Trophoblast cell (in vitro differentiated cells and primary cell): ENCODE results near the gene TRERF1.

Source experiments
- DNase-seq, 2 donors: peaks; one replicate each; pipeline ENCODE4 v3.0.0-alpha.2; 2016
- H2AFZ ChIP-seq: 2 replicates; pipeline ENCODE4 v1.6.1; 2013; ENCODE audit warnings: low read length, moderate library complexity, mild to moderate bottlenecking; ENCODE audit not compliant: insufficient read depth, poor library complexity
- H2AK5ac ChIP-seq: 2 replicates; pipeline ENCODE4 v1.6.1; 2013; ENCODE audit warnings: mild to moderate bottlenecking, low read length
- H2BK120ac ChIP-seq: 2 replicates; pipeline ENCODE4 v1.6.1; 2013; ENCODE audit warnings: low read length, mild to moderate bottlenecking, moderate library complexity; ENCODE audit not compliant: insufficient read depth, poor library complexity
- H2BK12ac ChIP-seq: 2 replicates; pipeline ENCODE4 v1.6.1; 2013; ENCODE audit warnings: mild to moderate bottlenecking, low read length, moderate library complexity
- H2BK5ac ChIP-seq: 2 replicates; pipeline ENCODE4 v1.6.1; 2013; ENCODE audit warnings: low read length, low read depth, moderate library complexity, mild to moderate bottlenecking; ENCODE audit not compliant: poor library complexity
- H3K14ac ChIP-seq: 2 replicates; pipeline ENCODE4 v1.6.1; 2013; ENCODE audit warnings: mild to moderate bottlenecking, low read length
- H3K18ac ChIP-seq: 2 replicates; pipeline ENCODE4 v1.6.1; 2013; ENCODE audit warnings: mild to moderate bottlenecking, low read length
- H3K23ac ChIP-seq: 2 replicates; pipeline ENCODE4 v1.6.1; 2013; ENCODE audit warnings: low read length
- H3K27ac ChIP-seq: 2 replicates; pipeline ENCODE4 v1.5.1; 2013; ENCODE audit warnings: low read depth, mild to moderate bottlenecking, inconsistent platforms, low read length, moderate library complexity
- H3K27me3 ChIP-seq: 2 replicates; pipeline ENCODE4 v1.6.1; 2013; ENCODE audit warnings: inconsistent platforms, mild to moderate bottlenecking, low read length, moderate library complexity; ENCODE audit not compliant: insufficient read depth
- H3K36me3 ChIP-seq, 2 experiments: 1 replicate in 1 of 2; 2 replicates in 1 of 2; pipeline ENCODE4 v1.6.1; 2013; ENCODE audit warnings: low read length in 2 of 2, mild to moderate bottlenecking in 2 of 2, moderate library complexity in 1 of 2; ENCODE audit not compliant: insufficient read depth in 2 of 2, control insufficient read depth in 1 of 2
- H3K4ac ChIP-seq: 2 replicates; pipeline ENCODE4 v1.6.1; 2013; ENCODE audit warnings: low read depth, mild to moderate bottlenecking, low read length, moderate library complexity
- H3K4me1 ChIP-seq, 2 experiments: 1 replicate in 1 of 2; 2 replicates in 1 of 2; pipeline ENCODE4 v1.6.1; 2013; ENCODE audit warnings: low read length in 2 of 2, mild to moderate bottlenecking in 2 of 2, moderate library complexity in 1 of 2; ENCODE audit not compliant: insufficient read depth in 2 of 2, control insufficient read depth in 1 of 2
- H3K4me2 ChIP-seq: 2 replicates; pipeline ENCODE4 v1.6.1; 2013; ENCODE audit warnings: inconsistent platforms, mild to moderate bottlenecking, low read length, moderate library complexity
- H3K4me3 ChIP-seq: 2 replicates; pipeline ENCODE4 v1.5.1; 2013; ENCODE audit warnings: mild to moderate bottlenecking, low read depth, low read length, inconsistent platforms
- H3K79me1 ChIP-seq: one replicate; pipeline ENCODE4 v1.6.1; 2013; ENCODE audit warnings: low read length
- H3K79me2 ChIP-seq: 2 replicates; pipeline ENCODE4 v1.6.1; 2013; ENCODE audit warnings: low read length, mild to moderate bottlenecking; ENCODE audit not compliant: control insufficient read depth, insufficient read depth, poor library complexity
- H3K9ac ChIP-seq: 2 replicates; pipeline ENCODE4 v1.6.1; 2013; ENCODE audit warnings: mild to moderate bottlenecking, low read length
- H3K9me3 ChIP-seq: 2 replicates; pipeline ENCODE4 v1.6.1; 2013; ENCODE audit warnings: low read depth, mild to moderate bottlenecking, control low read depth, inconsistent platforms, low read length; ENCODE audit not compliant: insufficient read depth
- H4K12ac ChIP-seq: 2 replicates; pipeline ENCODE4 v1.6.1; 2013; ENCODE audit warnings: low read depth, mild to moderate bottlenecking, low read length, moderate library complexity
- H4K8ac ChIP-seq: 2 replicates; pipeline ENCODE4 v1.6.1; 2013; ENCODE audit warnings: low read depth, mild to moderate bottlenecking, low read length, moderate library complexity
- H4K91ac ChIP-seq: one replicate; pipeline ENCODE4 v1.6.1; 2013; ENCODE audit warnings: low read depth, mild to moderate bottlenecking, low read length, moderate library complexity
- whole genome bisulfite sequencing: extraction: QIAGEN DNeasy Blood & Tissue Kit; methylation state at CpG from one replicate; pipeline ENCODE4 v1.1.7; 2013; ENCODE audit warnings: missing lambda C conversion rate; ENCODE audit not compliant: insufficient read length, insufficient coverage; ENCODE audit errors: extremely low coverage; 5-methylcytosine and 5-hydroxymethylcytosine counted together

Gene TRERF1

GRCh38 chr6:42254505-42254904, 197.2 kb downstream of the TRERF1 start:
- no peak overlapping the region for H3K9ac ChIP-seq
- no peak overlapping the region for H2BK12ac ChIP-seq
- no peak overlapping the region for H3K4me2 ChIP-seq
- no peak overlapping the region for H3K18ac ChIP-seq
- WGBS: no CpG with 5 or more reads among the region's 9 CpGs
- no peak overlapping the region for H4K12ac ChIP-seq
- no peak for DNase-seq
- H3K36me3 ChIP-seq: peaks cover 2 to 6% of the 10 kb centered on the region in 2 experiments
- H2BK5ac ChIP-seq: no peak overlapping the region
- H3K23ac ChIP-seq: peak overlapping the region; percentile 40
- H3K27me3 ChIP-seq: no peaks in the 10 kb centered on the region
- no peak overlapping the region for H2AK5ac ChIP-seq
- no peak overlapping the region for H3K27ac ChIP-seq
- H2AFZ ChIP-seq: no peak overlapping the region
- no peaks in the 10 kb centered on the region for H3K9me3 ChIP-seq
- H3K4ac ChIP-seq: no peak overlapping the region
- H3K79me2 ChIP-seq: no peaks in the 10 kb centered on the region
- H3K4me1 ChIP-seq: no peaks in the 10 kb centered on the region
- H4K8ac ChIP-seq: no peak overlapping the region
- peak overlapping the region; percentile 5 for H3K4me3 ChIP-seq
- no peaks in the 10 kb centered on the region for H3K79me1 ChIP-seq
- no peak overlapping the region for H2BK120ac ChIP-seq
- H4K91ac ChIP-seq: no peak overlapping the region
- no peak overlapping the region for H3K14ac ChIP-seq

- no peak overlapping the region for H3K4me2 ChIP-seq
- no peak overlapping the region for H3K9ac ChIP-seq
- DNase-seq: no peak
- H2BK5ac ChIP-seq: no peak overlapping the region
- H3K79me1 ChIP-seq: no peaks in the 10 kb centered on the region
- H3K4me3 ChIP-seq: no peak overlapping the region
- H4K12ac ChIP-seq: no peak overlapping the region
- no peak overlapping the region for H2BK12ac ChIP-seq
- H3K27me3 ChIP-seq: no peaks in the 10 kb centered on the region
- no peak overlapping the region for H3K14ac ChIP-seq
- H3K36me3 ChIP-seq: peaks cover 4 to 6% of the 10 kb centered on the region in 2 experiments
- H4K91ac ChIP-seq: no peak overlapping the region
- no peak overlapping the region for H3K23ac ChIP-seq
- no peak overlapping the region for H2AFZ ChIP-seq
- H4K8ac ChIP-seq: no peak overlapping the region
- H3K4me1 ChIP-seq: no peaks in the 10 kb centered on the region
- H3K27ac ChIP-seq: no peak overlapping the region
- no peak overlapping the region for H3K4ac ChIP-seq
- no peak overlapping the region for H3K18ac ChIP-seq
- H3K9me3 ChIP-seq: no peaks in the 10 kb centered on the region
- no peaks in the 10 kb centered on the region for H3K79me2 ChIP-seq
- H2AK5ac ChIP-seq: no peak overlapping the region
- H2BK120ac ChIP-seq: no peak overlapping the region
- WGBS: no CpG with 5 or more reads among the region's 9 CpGs
Measured at GRCh38 chr6:42251911-42252637, 199.7 kb downstream of the TRERF1 start.

GRCh38 chr6:42251500-42251899, 200.2 kb downstream of the TRERF1 start:
- Histone ChIP-seq H2BK5ac (no peak overlapping the region), H2BK12ac (no peak overlapping the region), H3K27ac (no peak overlapping the region), H3K4me2 (no peak overlapping the region), H4K91ac (no peak overlapping the region), H2BK120ac (no peak overlapping the region), H3K4me1 (no peaks in the 10 kb centered on the region), H2AFZ (no peak overlapping the region), H2AK5ac (no peak overlapping the region), H3K4me3 (no peak overlapping the region), H3K9me3 (no peaks in the 10 kb centered on the region), H3K79me1 (no peaks in the 10 kb centered on the region), H3K79me2 (no peaks in the 10 kb centered on the region), H3K14ac (no peak overlapping the region), H4K12ac (no peak overlapping the region), H3K36me3 (peaks cover 4 to 6% of the 10 kb centered on the region in 2 experiments), H3K9ac (no peak overlapping the region), H3K23ac (no peak overlapping the region), H3K18ac (no peak overlapping the region), H4K8ac (no peak overlapping the region), H3K27me3 (no peaks in the 10 kb centered on the region), H3K4ac (no peak overlapping the region)
- WGBS: no CpG with 5 or more reads among the region's 1 CpG
- DNase-seq: no peak

GRCh38 chr6:42250274-42250931, 201.3 kb downstream of the TRERF1 start:
- H3K79me2 ChIP-seq: no peaks in the 10 kb centered on the region
- no peak overlapping the region for H3K23ac ChIP-seq
- no peaks in the 10 kb centered on the region for H3K9me3 ChIP-seq
- no peak overlapping the region for H4K91ac ChIP-seq
- H2BK12ac ChIP-seq: no peak overlapping the region
- no peak overlapping the region for H2AK5ac ChIP-seq
- no peaks in the 10 kb centered on the region for H3K4me1 ChIP-seq
- DNase-seq: no peak
- no peaks in the 10 kb centered on the region for H3K27me3 ChIP-seq
- H3K79me1 ChIP-seq: no peaks in the 10 kb centered on the region
- no peak overlapping the region for H3K14ac ChIP-seq
- H2AFZ ChIP-seq: no peak overlapping the region
- no peak overlapping the region for H2BK120ac ChIP-seq
- H3K36me3 ChIP-seq: peaks cover 4 to 6% of the 10 kb centered on the region in 2 experiments
- H4K8ac ChIP-seq: no peak overlapping the region
- H4K12ac ChIP-seq: no peak overlapping the region
- H3K4me3 ChIP-seq: no peak overlapping the region
- no peak overlapping the region for H3K18ac ChIP-seq
- WGBS: no CpG with 5 or more reads among the region's 10 CpGs
- H3K4ac ChIP-seq: no peak overlapping the region
- no peak overlapping the region for H3K27ac ChIP-seq
- no peak overlapping the region for H2BK5ac ChIP-seq
- no peak overlapping the region for H3K4me2 ChIP-seq
- H3K9ac ChIP-seq: no peak overlapping the region
